ENCODE data around the gene HELB.

GRCh38 chr12:66282244-66282643 lies 20.0 kb upstream of the HELB start:
- TF ChIP-seq CTCF (IDR thresholded peaks at IDR 0.05) (no peak), USF2 (IDR thresholded peaks at IDR 0.05) (no peak), POLR2A (IDR thresholded peaks at IDR 0.05; ENCODE audit: low read length) (no peak), CHD4 (IDR thresholded peaks at IDR 0.05; ENCODE audit: borderline replicate concordance) (no peak), MYC (IDR thresholded peaks at IDR 0.05; ENCODE audit: borderline replicate concordance, low read length) (no peak), RFX5 (IDR thresholded peaks at IDR 0.05) (no peak), EHMT2 (IDR thresholded peaks at IDR 0.05; ENCODE audit: low read depth) (no peak), MAX (IDR thresholded peaks at IDR 0.05) (no peak), ESRRA (IDR thresholded peaks at IDR 0.05; ENCODE audit: borderline replicate concordance, low read length) (no peak), TFCP2L1 (CRISPR knock-in tag; IDR thresholded peaks at IDR 0.05) (no peak), KDM5A (IDR thresholded peaks at IDR 0.05) (no peak), NR3C1 (IDR thresholded peaks at IDR 0.05) (no peak)
